Transverse colon (tissue), 4 donors: ENCODE measurements around the gene AIF1. TPM values are rescaled to one million over a fixed set of nuclear protein-coding genes. Genes with fewer than 3 reads are reported as not detected.

Experiments used
- DNase-seq: peaks from one replicate; pipeline ENCODE4 v3.0.0-alpha.2; 2019
- H3K27ac ChIP-seq, 4 donors: fragments of 200-600 bp; sonication (generic); 2 replicates each; pipeline ENCODE4 v1.5.1; 2016 to 2018; ENCODE audit warnings: inconsistent platforms in 4 of 4
- H3K27me3 ChIP-seq: fragments of 200-600 bp; sonication (generic); 2 replicates; pipeline ENCODE4 v1.5.1; 2017; ENCODE audit warnings: inconsistent platforms
- H3K36me3 ChIP-seq, 4 donors: fragments of 200-600 bp; sonication (generic); 2 replicates each; pipeline ENCODE4 v1.5.1; 2017 to 2019; ENCODE audit warnings: inconsistent platforms in 4 of 4
- H3K4me1 ChIP-seq, 4 donors: fragments of 200-600 bp; sonication (generic); 2 replicates each; pipeline ENCODE4 v1.5.1; 2017 to 2020; ENCODE audit warnings: inconsistent platforms in 4 of 4
- H3K4me3 ChIP-seq, 4 donors: fragments of 200-600 bp; sonication (generic); 1 replicate in 1 of 4; 2 replicates in 3 of 4; pipeline versions ENCODE4 v1.5.1 to v1.6.1; 2017 to 2019; ENCODE audit warnings: inconsistent platforms in 4 of 4
- H3K9me3 ChIP-seq, 2 donors: fragments of 200-600 bp; sonication (generic); 2 replicates each; pipeline ENCODE4 v1.5.1; 2017 to 2019; ENCODE audit warnings: inconsistent platforms in 2 of 2
- EP300 ChIP-seq: sonication (generic); formaldehyde crosslinking; IDR thresholded peaks from one replicate; pipeline ENCODE4 v1.6.1; 2017; ENCODE audit warnings: antibody characterized with exemption, low read depth
- POLR2A ChIP-seq: fragments of 450-650 bp; IDR thresholded peaks from one replicate; pipeline ENCODE4 v1.6.1; 2016; ENCODE audit warnings: antibody characterized with exemption, mild to moderate bottlenecking, moderate library complexity
- POLR2AphosphoS5 ChIP-seq, 3 donors: sonication (generic); formaldehyde crosslinking; IDR thresholded peaks; one replicate each; pipeline ENCODE4 v1.6.1; 2016; ENCODE audit warnings: antibody characterized with exemption in 3 of 3
- WGBS, 2 donors: methylation state at CpG; one replicate each; pipeline ENCODE4 v1.1.5; 2018; ENCODE audit warnings: low coverage in 1 of 2; 5-methylcytosine and 5-hydroxymethylcytosine counted together
- in situ Hi-C, 4 donors: fragments of 200-750 bp; cut with MboI; loops; one replicate each; pipeline versions ENCODE4 v1.15.0 to v1.15.1; 2017; ENCODE audit warnings: low sequenced_read_pairs in 3 of 4, low pct_ligation_motif_present in 1 of 4, low pct_unique_long_range_greater_than_20kb in 1 of 4
- intact Hi-C: fragments of 100-400 bp; cut with DNase I; formaldehyde crosslinking; loops from one replicate; pipeline ENCODE4 v1.15.1; 2023; ENCODE audit warnings: low total_unique reads
- total RNA-seq, 4 donors: library from RNA; depleted of rRNA; stranded (reverse); fragments of >200 nt; gene quantifications; one replicate each; pipeline ENCODE4 v1.1.0, GENCODE V29; 2016
- TF ChIP-seq, protein P1 (sequence below), 5 experiments: fragments of 200-600 bp in 3 of 5; fragments of 450-650 bp in 2 of 5; sonication (generic) in 3 of 5; IDR thresholded peaks; 1 replicate in 2 of 5; 2 replicates in 3 of 5; pipeline ENCODE4 v1.5.1; 2016 to 2017; ENCODE audit warnings: antibody characterized with exemption in 5 of 5, inconsistent platforms in 3 of 5, mild to moderate bottlenecking in 2 of 5, moderate library complexity in 1 of 5

AIF1 gene
- total RNA-seq, 4 donors from 2014 or later, result 9.4 to 19.5 (median 17.3) TPM; not detected in 1

DNA sequence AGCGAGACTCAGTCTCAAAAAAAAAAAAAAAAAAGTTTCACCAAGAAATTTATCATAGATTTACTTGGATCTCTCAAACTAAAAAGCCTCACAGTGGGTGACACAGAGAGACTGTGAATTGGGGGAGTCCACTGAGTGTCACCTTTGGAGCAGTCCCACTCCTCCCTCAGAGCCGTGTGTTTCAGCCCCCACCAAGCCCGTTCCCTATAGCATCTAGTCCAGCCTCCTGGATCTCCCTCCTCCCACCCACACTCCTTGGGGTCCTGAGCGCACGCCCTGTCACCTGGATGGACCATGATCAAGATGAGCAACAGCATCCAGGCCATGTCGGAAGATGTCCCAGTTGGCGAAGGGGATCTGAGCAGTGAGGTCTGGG is 22.6 kb upstream of the AIF1 start:
- in situ Hi-C loops (loop anchor here in 1 of 4 donors (10.0 kb wide), 1 partner anchor 48 kb away; the partner anchor contains the start of genes ATP6V1G2, DDX39B and NFKBIL1), intact Hi-C loops (no loop called here)
- no peaks in the 10 kb centered on the region for H3K9me3 ChIP-seq
- TF ChIP-seq POLR2A, result no peak
- no peak for TF ChIP-seq POLR2AphosphoS5 (IDR thresholded peaks at IDR 0.05)
- TF ChIP-seq EP300, result no peak
- TF ChIP-seq, protein P1, sequence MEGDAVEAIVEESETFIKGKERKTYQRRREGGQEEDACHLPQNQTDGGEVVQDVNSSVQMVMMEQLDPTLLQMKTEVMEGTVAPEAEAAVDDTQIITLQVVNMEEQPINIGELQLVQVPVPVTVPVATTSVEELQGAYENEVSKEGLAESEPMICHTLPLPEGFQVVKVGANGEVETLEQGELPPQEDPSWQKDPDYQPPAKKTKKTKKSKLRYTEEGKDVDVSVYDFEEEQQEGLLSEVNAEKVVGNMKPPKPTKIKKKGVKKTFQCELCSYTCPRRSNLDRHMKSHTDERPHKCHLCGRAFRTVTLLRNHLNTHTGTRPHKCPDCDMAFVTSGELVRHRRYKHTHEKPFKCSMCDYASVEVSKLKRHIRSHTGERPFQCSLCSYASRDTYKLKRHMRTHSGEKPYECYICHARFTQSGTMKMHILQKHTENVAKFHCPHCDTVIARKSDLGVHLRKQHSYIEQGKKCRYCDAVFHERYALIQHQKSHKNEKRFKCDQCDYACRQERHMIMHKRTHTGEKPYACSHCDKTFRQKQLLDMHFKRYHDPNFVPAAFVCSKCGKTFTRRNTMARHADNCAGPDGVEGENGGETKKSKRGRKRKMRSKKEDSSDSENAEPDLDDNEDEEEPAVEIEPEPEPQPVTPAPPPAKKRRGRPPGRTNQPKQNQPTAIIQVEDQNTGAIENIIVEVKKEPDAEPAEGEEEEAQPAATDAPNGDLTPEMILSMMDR (IDR thresholded peaks at IDR 0.05), result no peak
- no peaks in the 10 kb centered on the region for H3K36me3 ChIP-seq
- no peak for DNase-seq
- no peak overlapping the region for H3K27ac ChIP-seq
- H3K4me1 ChIP-seq, result peaks cover 0 to 4% (median 0%) of the 10 kb centered on the region in 4 donors
- H3K27me3 ChIP-seq, result no peaks in the 10 kb centered on the region
- H3K4me3 ChIP-seq, result no peak overlapping the region
- 60 to 87% methylated on average over 2 to 7 of the region's 7 CpGs for WGBS, 2 donors

DNA sequence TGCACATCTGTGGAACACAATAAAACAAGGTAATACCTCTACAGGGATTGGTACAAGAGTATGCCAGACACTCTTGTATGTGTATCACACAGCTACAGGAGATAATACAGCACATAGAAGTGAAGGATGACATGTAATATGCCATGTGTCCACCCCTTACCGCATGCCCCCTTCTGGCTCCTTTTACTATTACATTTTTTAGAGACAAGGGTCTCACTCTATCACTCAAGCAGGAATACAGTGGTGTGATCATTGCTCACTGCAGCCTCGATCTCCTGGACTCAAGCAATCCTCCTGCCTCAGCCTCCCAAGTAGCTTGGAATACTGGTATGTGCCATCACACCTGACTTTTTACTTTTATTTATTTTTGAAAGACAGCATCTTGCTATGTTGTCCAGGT is 18.0 kb upstream of the AIF1 start:
- no peaks in the 10 kb centered on the region for H3K27me3 ChIP-seq
- TF ChIP-seq, protein P1 (IDR thresholded peaks at IDR 0.05), result peak; percentile 8 to 45 (median 31)
- no peak for TF ChIP-seq EP300
- intact Hi-C loops, result no loop called here
- H3K4me1 ChIP-seq, result no peaks in the 10 kb centered on the region
- H3K36me3 ChIP-seq, result no peaks in the 10 kb centered on the region
- H3K4me3 ChIP-seq, result no peak overlapping the region
- WGBS, 2 donors, result 0 to 23% methylated on average over 1 to 2 of the region's 2 CpGs
- no peak overlapping the region for H3K27ac ChIP-seq
- in situ Hi-C loops, result loop anchor here in 3 of 4 donors (5.0 to 10.0 kb wide), 2 partner anchors 50 to 52 kb away; partner anchors contain the start of genes ATP6V1G2 (in 3 of the 3), NFKBIL1 (in 3 of the 3) and DDX39B (in 1 of the 3)
- H3K9me3 ChIP-seq, result no peaks in the 10 kb centered on the region
- no peak for DNase-seq

GRCh38 chr6:31607317-31607716 is 7.7 kb upstream of the AIF1 start:
- H3K27me3 ChIP-seq, result no peaks in the 10 kb centered on the region
- TF ChIP-seq POLR2AphosphoS5 (IDR thresholded peaks at IDR 0.05) (no peak), POLR2A (no peak), EP300 (no peak)
- TF ChIP-seq, protein P1 (IDR thresholded peaks at IDR 0.05), result no peak
- no peak for DNase-seq
- in situ Hi-C loops (no loop called here), intact Hi-C loops (no loop called here)
- no peak overlapping the region for H3K27ac ChIP-seq
- H3K9me3 ChIP-seq, result no peaks in the 10 kb centered on the region
- H3K4me1 ChIP-seq, result no peaks in the 10 kb centered on the region
- WGBS, 2 donors, result 80% methylated on average over 1 of the region's 1 CpG
- H3K4me3 ChIP-seq, result no peak overlapping the region
- H3K36me3 ChIP-seq, result no peaks in the 10 kb centered on the region

GRCh38 chr6:31609519-31610406 is 5.3 kb upstream of the AIF1 start:
- no peak overlapping the region for H3K4me3 ChIP-seq
- in situ Hi-C loops, result no loop called here
- H3K4me1 ChIP-seq, result peaks cover 0 to 12% (median 4%) of the 10 kb centered on the region in 4 donors
- intact Hi-C loops, result no loop called here
- H3K27ac ChIP-seq, result no peak overlapping the region
- H3K36me3 ChIP-seq, result no peaks in the 10 kb centered on the region
- WGBS, 2 donors, result 66% methylated on average over 8 of the region's 8 CpGs; no CpG with 5 or more reads in 1 of the 2 donors
- H3K27me3 ChIP-seq, result no peaks in the 10 kb centered on the region
- TF ChIP-seq, protein P1 (IDR thresholded peaks at IDR 0.05), result no peak
- TF ChIP-seq EP300, result no peak
- no peak for TF ChIP-seq POLR2A
- TF ChIP-seq POLR2AphosphoS5 (IDR thresholded peaks at IDR 0.05), result no peak
- no peak for DNase-seq
- no peaks in the 10 kb centered on the region for H3K9me3 ChIP-seq
